Tibial nerve (tissue), 4 donors: ENCODE data around the gene FMN1. TPM values are rescaled to one million over a fixed set of nuclear protein-coding genes. Genes with fewer than 3 reads are reported as not detected.

ENCODE experiments used
- DNase-seq, 2 donors: peaks; one replicate each; pipeline ENCODE4 v3.0.0-alpha.2; 2019; ENCODE audit warnings: low spot score in 2 of 2
- H3K27ac ChIP-seq, 4 donors: fragments of 200-600 bp; sonication (generic) in 3 of 4; one replicate each; pipeline ENCODE4 v1.5.1; 2017 to 2019; ENCODE audit warnings: mild to moderate bottlenecking in 1 of 4
- H3K27me3 ChIP-seq, 2 donors: fragments of 200-600 bp; sonication (generic) in 1 of 2; one replicate each; pipeline versions ENCODE4 v1.5.1 to v1.6.0; 2017 to 2019
- H3K36me3 ChIP-seq, 3 donors: fragments of 200-600 bp; sonication (generic); one replicate each; pipeline ENCODE4 v1.5.1; 2018 to 2019
- H3K4me1 ChIP-seq, 4 donors: fragments of 200-600 bp; sonication (generic) in 3 of 4; one replicate each; pipeline ENCODE4 v1.5.1; 2017 to 2019
- H3K4me3 ChIP-seq, 4 donors: fragments of 200-600 bp; sonication (generic) in 3 of 4; one replicate each; pipeline ENCODE4 v1.5.1; 2017 to 2019; ENCODE audit warnings: mild to moderate bottlenecking in 1 of 4, moderate library complexity in 1 of 4
- H3K9me3 ChIP-seq, 4 donors: fragments of 200-600 bp; sonication (generic) in 3 of 4; one replicate each; pipeline ENCODE4 v1.5.1; 2017 to 2019
- EP300 ChIP-seq, 2 donors: sonication (generic); formaldehyde crosslinking; IDR thresholded peaks; one replicate each; pipeline ENCODE4 v1.6.1; 2017; ENCODE audit warnings: antibody characterized with exemption in 2 of 2, mild to moderate bottlenecking in 1 of 2
- POLR2A ChIP-seq, 2 donors: fragments of 450-650 bp; IDR thresholded peaks; one replicate each; pipeline ENCODE4 v1.6.1; 2017; ENCODE audit warnings: antibody characterized with exemption in 2 of 2, mild to moderate bottlenecking in 2 of 2, moderate library complexity in 2 of 2
- WGBS, 2 donors: methylation state at CpG; one replicate each; pipeline ENCODE4 v1.1.5; 2018; 5-methylcytosine and 5-hydroxymethylcytosine counted together
- total RNA-seq, 4 donors: library from RNA; depleted of rRNA; stranded (reverse); fragments of >200 nt; gene quantifications; one replicate each; pipeline ENCODE4 v1.1.0, GENCODE V29; 2016
- TF ChIP-seq, protein P1 (sequence below), 5 experiments: fragments of 200-600 bp in 3 of 5; fragments of 450-650 bp in 2 of 5; sonication (generic) in 3 of 5; IDR thresholded peaks; one replicate each; pipeline ENCODE4 v1.5.1; 2016 to 2019; ENCODE audit warnings: antibody characterized with exemption in 5 of 5, mild to moderate bottlenecking in 3 of 5, moderate library complexity in 2 of 5

The FMN1 gene
- total RNA-seq, 4 donors from 2014 or later: 15.1 to 62.1 (median 20.7) TPM

DNA sequence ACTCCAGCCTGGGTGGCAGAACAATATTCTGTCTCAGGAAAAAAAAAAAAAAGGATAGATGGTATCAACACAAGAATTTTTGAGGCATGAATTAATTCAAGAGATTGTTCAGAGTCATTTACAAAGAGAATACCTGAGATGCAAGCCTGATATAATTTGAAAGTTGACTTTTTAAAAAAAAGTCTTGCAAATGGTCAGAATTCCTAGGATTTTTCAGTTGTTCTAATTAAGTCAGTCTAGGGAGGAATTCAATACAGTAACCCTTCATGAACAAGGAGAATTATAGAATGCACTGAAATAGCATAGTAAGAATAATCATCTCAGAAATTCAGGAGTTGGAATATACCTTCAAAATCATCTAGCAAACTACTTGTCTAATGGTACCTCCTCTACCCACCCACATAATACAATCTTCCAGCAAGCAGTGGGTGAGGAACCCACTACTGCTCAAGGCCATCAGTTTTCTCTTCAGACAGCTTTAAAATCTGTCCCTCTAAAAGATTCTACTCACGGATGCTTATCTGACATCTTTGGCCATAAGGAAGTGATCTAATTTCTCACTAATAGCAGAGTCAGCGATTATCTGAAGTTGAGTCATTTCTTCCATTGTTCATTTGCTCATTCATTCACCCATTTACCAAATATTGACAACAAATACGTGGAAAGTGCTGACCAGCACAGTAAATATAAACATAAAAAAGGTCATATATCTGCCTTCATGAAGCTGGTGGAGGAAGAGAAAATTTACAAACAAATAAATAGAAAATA lies 317.1 kb downstream of the FMN1 start:
- WGBS, 2 donors: 51 to 52% methylated on average over 3 of the region's 3 CpGs
- no peaks in the 10 kb centered on the region for H3K9me3 ChIP-seq
- DNase-seq: no peak
- H3K4me3 ChIP-seq: no peak overlapping the region
- no peaks in the 10 kb centered on the region for H3K27me3 ChIP-seq
- H3K4me1 ChIP-seq: peaks cover 0 to 11% (median 0%) of the 10 kb centered on the region in 4 donors
- no peaks in the 10 kb centered on the region for H3K36me3 ChIP-seq
- TF ChIP-seq, protein P1, sequence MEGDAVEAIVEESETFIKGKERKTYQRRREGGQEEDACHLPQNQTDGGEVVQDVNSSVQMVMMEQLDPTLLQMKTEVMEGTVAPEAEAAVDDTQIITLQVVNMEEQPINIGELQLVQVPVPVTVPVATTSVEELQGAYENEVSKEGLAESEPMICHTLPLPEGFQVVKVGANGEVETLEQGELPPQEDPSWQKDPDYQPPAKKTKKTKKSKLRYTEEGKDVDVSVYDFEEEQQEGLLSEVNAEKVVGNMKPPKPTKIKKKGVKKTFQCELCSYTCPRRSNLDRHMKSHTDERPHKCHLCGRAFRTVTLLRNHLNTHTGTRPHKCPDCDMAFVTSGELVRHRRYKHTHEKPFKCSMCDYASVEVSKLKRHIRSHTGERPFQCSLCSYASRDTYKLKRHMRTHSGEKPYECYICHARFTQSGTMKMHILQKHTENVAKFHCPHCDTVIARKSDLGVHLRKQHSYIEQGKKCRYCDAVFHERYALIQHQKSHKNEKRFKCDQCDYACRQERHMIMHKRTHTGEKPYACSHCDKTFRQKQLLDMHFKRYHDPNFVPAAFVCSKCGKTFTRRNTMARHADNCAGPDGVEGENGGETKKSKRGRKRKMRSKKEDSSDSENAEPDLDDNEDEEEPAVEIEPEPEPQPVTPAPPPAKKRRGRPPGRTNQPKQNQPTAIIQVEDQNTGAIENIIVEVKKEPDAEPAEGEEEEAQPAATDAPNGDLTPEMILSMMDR (IDR thresholded peaks at IDR 0.05): no peak
- TF ChIP-seq EP300 (IDR thresholded peaks at IDR 0.05): no peak
- no peak for TF ChIP-seq POLR2A (IDR thresholded peaks at IDR 0.05)
- no peak overlapping the region for H3K27ac ChIP-seq

DNA sequence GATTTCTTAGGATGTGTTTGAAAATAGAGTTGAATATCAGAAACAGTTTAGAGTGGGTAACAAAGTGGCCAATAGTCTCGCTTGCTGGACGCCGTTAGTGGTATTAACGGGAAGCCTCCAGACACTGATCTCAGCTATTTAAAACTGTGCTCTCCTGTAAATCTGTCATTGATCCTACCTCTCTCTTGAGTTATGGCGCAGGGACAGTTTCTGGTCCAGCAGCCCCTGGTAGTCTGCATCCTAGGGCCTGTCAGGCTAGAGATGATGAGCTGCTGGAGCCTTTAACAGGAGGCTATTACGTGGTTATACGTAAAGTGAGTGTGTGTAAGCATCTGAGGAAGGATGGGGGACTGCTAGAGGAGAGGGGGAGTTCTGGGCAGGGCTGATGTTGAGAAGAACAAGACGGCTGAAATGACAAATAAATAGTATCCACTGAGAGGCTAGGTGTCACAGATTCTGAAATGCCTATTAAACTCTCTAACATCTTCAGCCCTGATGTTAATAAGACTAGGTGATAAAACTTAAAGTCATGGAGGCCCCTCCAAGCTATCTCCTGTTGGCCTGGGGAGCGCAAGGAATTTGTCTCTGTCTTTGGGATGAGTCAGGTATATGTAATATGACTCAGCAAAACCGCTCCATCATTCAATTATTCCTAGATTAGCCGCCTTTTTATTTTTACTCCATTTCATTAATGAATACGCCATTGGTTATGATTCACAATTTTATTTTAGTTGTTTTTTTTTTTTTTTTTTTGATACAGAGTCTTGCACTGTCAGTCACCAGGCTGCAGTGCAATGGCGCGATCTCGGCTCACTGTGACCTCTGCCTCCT lies 321.0 kb downstream of the FMN1 start:
- H3K4me1 ChIP-seq: peaks cover 0 to 4% (median under 1%) of the 10 kb centered on the region in 4 donors
- no peak overlapping the region for H3K4me3 ChIP-seq
- WGBS, 2 donors: 81 to 84% methylated on average over 15 of the region's 15 CpGs
- peak overlapping the region in 1 of 4 donors; percentile 64 for H3K27ac ChIP-seq
- TF ChIP-seq, protein P1 (IDR thresholded peaks at IDR 0.05): no peak
- TF ChIP-seq POLR2A (IDR thresholded peaks at IDR 0.05): no peak
- no peak for TF ChIP-seq EP300 (IDR thresholded peaks at IDR 0.05)
- no peaks in the 10 kb centered on the region for H3K27me3 ChIP-seq
- no peaks in the 10 kb centered on the region for H3K36me3 ChIP-seq
- H3K9me3 ChIP-seq: no peaks in the 10 kb centered on the region
- DNase-seq: no peak

DNA sequence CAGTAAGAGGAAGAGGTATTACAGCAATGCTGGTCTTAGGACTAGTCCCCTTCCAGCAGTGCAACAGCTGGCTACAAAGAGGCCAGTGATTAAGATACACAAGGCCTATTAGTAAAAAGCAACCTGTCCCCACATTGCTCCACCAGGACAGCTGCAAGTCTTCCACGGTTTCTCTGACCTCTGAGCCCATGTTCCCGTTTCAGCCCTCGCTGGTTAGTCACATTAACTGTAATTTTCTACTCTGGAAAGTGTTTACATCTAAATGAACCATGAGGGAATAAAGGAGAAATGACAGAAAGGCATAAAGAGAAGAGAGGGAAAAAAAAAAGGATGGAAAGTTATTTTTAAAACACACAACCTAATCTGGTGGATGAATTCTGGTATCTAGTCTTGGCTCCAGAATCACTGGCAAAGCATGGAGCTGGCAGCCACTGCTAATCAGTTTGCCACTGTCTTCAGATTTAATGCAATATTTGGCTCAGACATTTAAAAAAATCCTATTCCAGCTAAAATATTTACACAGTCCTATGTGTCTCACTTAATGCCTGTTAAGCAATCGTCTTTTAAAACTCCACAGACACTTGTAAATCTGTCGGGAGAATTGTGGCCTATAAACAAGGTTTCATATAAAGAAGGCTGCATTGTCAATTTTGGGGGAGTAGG lies 321.8 kb downstream of the FMN1 start:
- TF ChIP-seq, protein P1 (IDR thresholded peaks at IDR 0.05): no peak
- TF ChIP-seq EP300 (IDR thresholded peaks at IDR 0.05) (peak in 1 of 2 donors; percentile 54), POLR2A (IDR thresholded peaks at IDR 0.05) (no peak)
- H3K36me3 ChIP-seq: no peaks in the 10 kb centered on the region
- peak overlapping the region in 1 of 4 donors; percentile 64 for H3K27ac ChIP-seq
- H3K27me3 ChIP-seq: no peaks in the 10 kb centered on the region
- H3K4me1 ChIP-seq: peaks cover 0 to 4% (median 0%) of the 10 kb centered on the region in 4 donors
- no peaks in the 10 kb centered on the region for H3K9me3 ChIP-seq
- no peak overlapping the region for H3K4me3 ChIP-seq
- WGBS, 2 donors: 55 to 62% methylated on average over 5 of the region's 5 CpGs
- peak; percentile 18 to 43 for DNase-seq

DNA sequence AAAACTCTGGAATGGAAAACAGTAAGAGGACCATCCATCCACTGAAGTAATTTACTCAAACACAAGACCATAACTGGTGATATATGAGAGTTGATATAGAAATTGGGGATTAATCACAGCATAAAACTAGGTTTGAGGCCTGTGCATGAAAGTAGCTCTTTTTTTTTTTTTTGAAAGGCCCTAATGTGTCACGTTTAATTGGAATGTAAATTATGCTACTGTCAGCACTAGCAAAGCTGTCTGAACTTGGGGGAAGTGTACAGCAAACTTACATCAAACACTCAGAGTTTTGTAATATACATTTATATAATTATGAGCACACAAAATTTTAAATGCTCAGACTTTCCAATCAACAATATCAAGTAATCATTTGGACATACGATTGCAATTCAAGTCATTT lies 322.6 kb downstream of the FMN1 start:
- Histone ChIP-seq H3K36me3 (no peaks in the 10 kb centered on the region), H3K27me3 (no peaks in the 10 kb centered on the region), H3K27ac (no peak overlapping the region), H3K4me1 (peaks cover 0 to 4% (median 0%) of the 10 kb centered on the region in 4 donors), H3K9me3 (no peaks in the 10 kb centered on the region), H3K4me3 (no peak overlapping the region)
- DNase-seq: no peak
- no peak for TF ChIP-seq EP300 (IDR thresholded peaks at IDR 0.05)
- no peak for TF ChIP-seq POLR2A (IDR thresholded peaks at IDR 0.05)
- TF ChIP-seq, protein P1 (IDR thresholded peaks at IDR 0.05): no peak
- 67 to 80% methylated on average over 2 of the region's 2 CpGs for WGBS, 2 donors
